Measurements from ENCODE around the gene ZNF212. TPM values are rescaled to one million over a fixed set of nuclear protein-coding genes. Genes with fewer than 3 reads are reported as not detected.

ZNF212 gene
- polyA plus RNA-seq, 1 of the 3 experiments (the other 2 are of a cell fraction), result 11.5 TPM

DNA sequence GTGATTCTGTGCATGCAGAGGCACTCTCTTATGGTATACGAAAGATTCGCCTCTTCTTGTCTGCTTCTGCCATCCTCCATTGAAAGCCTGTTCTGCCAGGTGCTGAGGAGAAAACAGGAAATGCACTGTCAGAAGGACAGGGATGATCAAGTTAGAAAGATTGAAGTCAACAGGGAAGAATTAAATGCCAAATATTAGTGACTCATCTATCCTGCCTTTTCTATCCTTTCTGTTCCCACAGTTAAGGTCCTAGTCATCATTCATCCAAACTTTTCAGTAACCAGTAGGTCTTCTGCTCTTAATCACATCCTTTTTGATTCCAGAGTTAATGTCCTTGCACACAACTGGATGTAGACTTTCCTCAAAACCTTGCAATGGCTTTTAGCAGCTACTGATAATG lies 17.7 kb downstream of the ZNF212 start:
- Histone ChIP-seq H3K27me3 (ENCODE audit: insufficient read depth) (no peaks in the 10 kb centered on the region), H3K79me2 (ENCODE audit: insufficient read depth) (no peaks in the 10 kb centered on the region), H3K9ac (no peak overlapping the region), H3K9me2 (no peaks in the 10 kb centered on the region), H3K27ac (ENCODE audit: low read depth in 2 of 2, low read length in 1 of 2) (peak overlapping the region in 1 of 2 experiments; percentile 34; a peak in 2 of 4 replicates), H3K4me2 (no peak overlapping the region), H4K20me1 (ENCODE audit: insufficient read depth) (no peaks in the 10 kb centered on the region), H3K9me3 (no peaks in the 10 kb centered on the region), H2AFZ (ENCODE audit: low read depth) (no peak overlapping the region), H3K4me3 (ENCODE audit: low read depth in 2 of 2, low read length in 1 of 2) (no peak overlapping the region), H3K36me3 (replicated peaks in 1 of 2; ENCODE audit: control insufficient read depth in 1 of 2, insufficient read depth in 2 of 2, low read length in 1 of 2) (peaks cover 36 to 39% of the 10 kb centered on the region in 2 experiments), H3F3A (replicated peaks; ENCODE audit: insufficient read depth) (peaks cover 25% of the 10 kb centered on the region), H3K4me1 (ENCODE audit: control insufficient read depth in 1 of 2, insufficient read depth in 2 of 2, low read depth in 1 of 2, low read length in 1 of 2) (peaks cover 6 to 9% of the 10 kb centered on the region in 2 experiments; a peak in 2 of 4 replicates)
- 82% methylated on average over 2 of the region's 2 CpGs for WGBS (ENCODE audit: low lambda C conversion rate)
- ChIA-PET POLR2A (no interaction called here), CTCF (interaction anchor here (0.8 kb wide), 1 partner anchor 203 kb away, joined by 3 read pairs; no protein-coding TSS in a partner anchor)
- TF ChIP-seq FOSL2 (IDR thresholded peaks at IDR 0.05; ENCODE audit: borderline replicate concordance, low read depth), result peak; percentile 38; the same call in 1 of the 2 replicates
- TF ChIP-seq JUND (IDR thresholded peaks at IDR 0.05), result 0 out of 2 replicates have a peak, but pooled peaks have one; percentile 33
- TF ChIP-seq, protein P1, sequence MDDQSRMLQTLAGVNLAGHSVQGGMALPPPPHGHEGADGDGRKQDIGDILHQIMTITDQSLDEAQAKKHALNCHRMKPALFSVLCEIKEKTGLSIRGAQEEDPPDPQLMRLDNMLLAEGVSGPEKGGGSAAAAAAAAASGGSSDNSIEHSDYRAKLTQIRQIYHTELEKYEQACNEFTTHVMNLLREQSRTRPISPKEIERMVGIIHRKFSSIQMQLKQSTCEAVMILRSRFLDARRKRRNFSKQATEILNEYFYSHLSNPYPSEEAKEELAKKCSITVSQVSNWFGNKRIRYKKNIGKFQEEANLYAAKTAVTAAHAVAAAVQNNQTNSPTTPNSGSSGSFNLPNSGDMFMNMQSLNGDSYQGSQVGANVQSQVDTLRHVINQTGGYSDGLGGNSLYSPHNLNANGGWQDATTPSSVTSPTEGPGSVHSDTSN (IDR thresholded peaks at IDR 0.05), result peak; percentile 41; the same call in 1 of the 2 replicates
- no peak for TF ChIP-seq SIN3A (IDR thresholded peaks at IDR 0.05; ENCODE audit: borderline replicate concordance, low read depth, low read length)
- 0 out of 2 replicates have a peak, but pooled peaks have one; percentile 6 for TF ChIP-seq TCF12 (IDR thresholded peaks at IDR 0.05)
- TF ChIP-seq EP300 (IDR thresholded peaks at IDR 0.05; ENCODE audit: borderline replicate concordance in 1 of 2, low read depth in 1 of 2, low read length in 1 of 2), result no peak
- no peak for DNase-seq

DNA sequence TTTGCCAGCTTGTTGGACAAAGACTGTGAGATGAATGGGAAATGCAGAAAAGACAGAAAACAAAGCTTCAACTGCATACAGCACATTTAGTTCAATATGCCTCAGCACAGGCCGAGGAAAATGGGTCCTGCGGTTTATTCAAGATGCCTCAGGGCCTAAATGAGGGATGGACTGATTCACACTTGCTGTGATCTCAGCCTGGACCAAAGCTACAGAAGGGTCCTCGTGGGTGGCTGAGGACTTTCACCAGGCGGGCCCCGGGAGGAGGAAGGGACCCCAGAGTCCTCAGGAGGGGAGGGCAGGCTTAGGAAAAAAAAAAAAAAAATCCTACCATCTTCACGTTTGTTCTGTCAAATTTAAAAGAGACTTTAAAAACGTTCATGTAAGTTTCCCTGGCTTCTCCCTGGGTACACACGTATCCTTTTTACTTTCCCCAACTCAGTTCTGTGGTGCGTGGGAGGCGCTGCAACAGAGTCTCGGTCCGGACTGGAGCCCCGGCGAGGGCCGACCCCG lies 21.9 kb downstream of the ZNF212 start:
- peak; percentile 69 for DNase-seq
- Histone ChIP-seq H3K9me2 (no peaks in the 10 kb centered on the region), H3K4me3 (ENCODE audit: low read depth in 2 of 2, low read length in 1 of 2) (peak overlapping the region; percentile 53 to 62), H3K36me3 (replicated peaks in 1 of 2; ENCODE audit: control insufficient read depth in 1 of 2, insufficient read depth in 2 of 2, low read length in 1 of 2) (peaks cover 0 to 8% of the 10 kb centered on the region in 2 experiments), H3K27ac (ENCODE audit: low read depth in 2 of 2, low read length in 1 of 2) (peak overlapping the region; percentile 40 to 55), H3K9ac (peak overlapping the region; percentile 64), H3K4me1 (ENCODE audit: control insufficient read depth in 1 of 2, insufficient read depth in 2 of 2, low read depth in 1 of 2, low read length in 1 of 2) (peaks cover 9 to 12% of the 10 kb centered on the region in 2 experiments; a peak in 2 of 4 replicates), H3F3A (replicated peaks; ENCODE audit: insufficient read depth) (peaks cover 26% of the 10 kb centered on the region), H3K27me3 (ENCODE audit: insufficient read depth) (no peaks in the 10 kb centered on the region), H3K79me2 (ENCODE audit: insufficient read depth) (peaks cover 16% of the 10 kb centered on the region; the same call in 1 of the 2 replicates), H3K9me3 (no peaks in the 10 kb centered on the region), H4K20me1 (ENCODE audit: insufficient read depth) (no peaks in the 10 kb centered on the region), H3K4me2 (peak overlapping the region; percentile 79), H2AFZ (ENCODE audit: low read depth) (peak overlapping the region; percentile 89)
- CTCF ChIA-PET, result interaction anchor here (0.6 to 3.2 kb wide), 53 partner anchors 12 to 1854 kb away, joined by 3 to 76 read pairs (median 4); partner anchors contain the start of genes ZNF282, ZNF398 and ZNF425
- POLR2A ChIA-PET, result interaction anchor here (0.7 to 1.7 kb wide), 6 partner anchors 9 to 199 kb away, joined by 3 to 8 read pairs (median 5); partner anchors contain the start of genes ZNF398 and ZNF777
- WGBS (ENCODE audit: low lambda C conversion rate), result 31% methylated on average over 16 of the region's 16 CpGs
- TF ChIP-seq, protein P2, sequence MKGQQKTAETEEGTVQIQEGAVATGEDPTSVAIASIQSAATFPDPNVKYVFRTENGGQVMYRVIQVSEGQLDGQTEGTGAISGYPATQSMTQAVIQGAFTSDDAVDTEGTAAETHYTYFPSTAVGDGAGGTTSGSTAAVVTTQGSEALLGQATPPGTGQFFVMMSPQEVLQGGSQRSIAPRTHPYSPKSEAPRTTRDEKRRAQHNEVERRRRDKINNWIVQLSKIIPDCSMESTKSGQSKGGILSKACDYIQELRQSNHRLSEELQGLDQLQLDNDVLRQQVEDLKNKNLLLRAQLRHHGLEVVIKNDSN (IDR thresholded peaks at IDR 0.05; ENCODE audit: borderline replicate concordance, low read depth), result no peak
- TF ChIP-seq FOSL2 (IDR thresholded peaks at IDR 0.05; ENCODE audit: borderline replicate concordance, low read depth) (no peak), YY1 (IDR thresholded peaks at IDR 0.05; ENCODE audit: low read depth) (no peak), MEF2A (IDR thresholded peaks at IDR 0.05; ENCODE audit: borderline replicate concordance, low read depth) (no peak), SIN3A (IDR thresholded peaks at IDR 0.05; ENCODE audit: borderline replicate concordance, low read depth, low read length) (no peak), RFX5 (IDR thresholded peaks at IDR 0.05; ENCODE audit: low read length) (no peak), NRF1 (IDR thresholded peaks at IDR 0.05; ENCODE audit: low read depth, low read length) (no peak), TAF1 (IDR thresholded peaks at IDR 0.05; ENCODE audit: borderline replicate concordance, low read depth, low read length) (no peak), RXRA (IDR thresholded peaks at IDR 0.05; ENCODE audit: borderline replicate concordance, low read depth) (no peak), EP300 (IDR thresholded peaks at IDR 0.05; ENCODE audit: borderline replicate concordance in 1 of 2, low read depth in 1 of 2, low read length in 1 of 2) (no peak), ELF1 (IDR thresholded peaks at IDR 0.05) (no peak), TCF12 (IDR thresholded peaks at IDR 0.05) (no peak)
- TF ChIP-seq, protein P3, sequence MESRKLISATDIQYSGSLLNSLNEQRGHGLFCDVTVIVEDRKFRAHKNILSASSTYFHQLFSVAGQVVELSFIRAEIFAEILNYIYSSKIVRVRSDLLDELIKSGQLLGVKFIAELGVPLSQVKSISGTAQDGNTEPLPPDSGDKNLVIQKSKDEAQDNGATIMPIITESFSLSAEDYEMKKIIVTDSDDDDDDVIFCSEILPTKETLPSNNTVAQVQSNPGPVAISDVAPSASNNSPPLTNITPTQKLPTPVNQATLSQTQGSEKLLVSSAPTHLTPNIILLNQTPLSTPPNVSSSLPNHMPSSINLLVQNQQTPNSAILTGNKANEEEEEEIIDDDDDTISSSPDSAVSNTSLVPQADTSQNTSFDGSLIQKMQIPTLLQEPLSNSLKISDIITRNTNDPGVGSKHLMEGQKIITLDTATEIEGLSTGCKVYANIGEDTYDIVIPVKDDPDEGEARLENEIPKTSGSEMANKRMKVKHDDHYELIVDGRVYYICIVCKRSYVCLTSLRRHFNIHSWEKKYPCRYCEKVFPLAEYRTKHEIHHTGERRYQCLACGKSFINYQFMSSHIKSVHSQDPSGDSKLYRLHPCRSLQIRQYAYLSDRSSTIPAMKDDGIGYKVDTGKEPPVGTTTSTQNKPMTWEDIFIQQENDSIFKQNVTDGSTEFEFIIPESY (IDR thresholded peaks at IDR 0.05; ENCODE audit: borderline replicate concordance, low read depth), result no peak
- TF ChIP-seq, protein P1 (IDR thresholded peaks at IDR 0.05), result no peak
- TF ChIP-seq, protein P4, sequence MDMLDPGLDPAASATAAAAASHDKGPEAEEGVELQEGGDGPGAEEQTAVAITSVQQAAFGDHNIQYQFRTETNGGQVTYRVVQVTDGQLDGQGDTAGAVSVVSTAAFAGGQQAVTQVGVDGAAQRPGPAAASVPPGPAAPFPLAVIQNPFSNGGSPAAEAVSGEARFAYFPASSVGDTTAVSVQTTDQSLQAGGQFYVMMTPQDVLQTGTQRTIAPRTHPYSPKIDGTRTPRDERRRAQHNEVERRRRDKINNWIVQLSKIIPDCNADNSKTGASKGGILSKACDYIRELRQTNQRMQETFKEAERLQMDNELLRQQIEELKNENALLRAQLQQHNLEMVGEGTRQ (IDR thresholded peaks at IDR 0.05; ENCODE audit: borderline replicate concordance, low read depth, low read length), result no peak
- TF ChIP-seq, protein P5, sequence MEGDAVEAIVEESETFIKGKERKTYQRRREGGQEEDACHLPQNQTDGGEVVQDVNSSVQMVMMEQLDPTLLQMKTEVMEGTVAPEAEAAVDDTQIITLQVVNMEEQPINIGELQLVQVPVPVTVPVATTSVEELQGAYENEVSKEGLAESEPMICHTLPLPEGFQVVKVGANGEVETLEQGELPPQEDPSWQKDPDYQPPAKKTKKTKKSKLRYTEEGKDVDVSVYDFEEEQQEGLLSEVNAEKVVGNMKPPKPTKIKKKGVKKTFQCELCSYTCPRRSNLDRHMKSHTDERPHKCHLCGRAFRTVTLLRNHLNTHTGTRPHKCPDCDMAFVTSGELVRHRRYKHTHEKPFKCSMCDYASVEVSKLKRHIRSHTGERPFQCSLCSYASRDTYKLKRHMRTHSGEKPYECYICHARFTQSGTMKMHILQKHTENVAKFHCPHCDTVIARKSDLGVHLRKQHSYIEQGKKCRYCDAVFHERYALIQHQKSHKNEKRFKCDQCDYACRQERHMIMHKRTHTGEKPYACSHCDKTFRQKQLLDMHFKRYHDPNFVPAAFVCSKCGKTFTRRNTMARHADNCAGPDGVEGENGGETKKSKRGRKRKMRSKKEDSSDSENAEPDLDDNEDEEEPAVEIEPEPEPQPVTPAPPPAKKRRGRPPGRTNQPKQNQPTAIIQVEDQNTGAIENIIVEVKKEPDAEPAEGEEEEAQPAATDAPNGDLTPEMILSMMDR (IDR thresholded peaks at IDR 0.05), result no peak

All from SK-N-SH (cell line).